ENCODE data around the gene OLFM3.

OLFM3 gene

DNA sequence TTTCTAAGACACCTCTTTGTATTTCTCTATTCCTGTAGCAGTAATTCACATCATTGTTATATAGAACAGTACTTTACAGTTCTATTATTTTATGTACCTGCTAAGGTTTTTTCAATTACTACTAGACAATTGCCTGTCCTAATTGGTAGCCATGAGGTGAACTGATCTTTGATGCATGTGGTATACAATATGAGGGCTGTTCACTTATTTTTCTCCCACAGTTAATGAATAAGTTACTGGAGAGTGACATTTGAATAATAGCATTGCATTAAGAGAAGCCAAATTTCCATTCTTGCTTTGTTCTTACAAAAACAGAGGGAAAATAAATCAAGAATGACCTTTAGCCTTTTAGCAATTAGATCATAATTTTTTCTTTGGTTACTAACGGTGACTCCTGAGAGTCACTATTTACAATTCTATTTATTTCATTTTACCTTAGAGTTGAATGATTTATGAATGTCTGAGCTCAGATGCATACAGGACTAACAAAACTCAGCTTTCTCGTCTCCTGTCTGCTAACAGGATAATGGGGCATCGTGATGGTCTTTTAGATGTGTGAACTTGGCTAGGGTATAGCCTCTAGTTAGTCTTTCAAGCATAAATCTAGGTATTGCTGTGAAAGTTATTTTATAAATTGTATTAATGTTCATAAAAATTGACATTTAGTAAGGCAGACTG, 54.1 kb downstream of the OLFM3 start:
- H3K27me3 ChIP-seq (ENCODE audit: low read depth, low read length) = no peaks in the 10 kb centered on the region
- H3K36me3 ChIP-seq (replicated peaks; ENCODE audit: low read depth, low read length) = no peaks in the 10 kb centered on the region
- no peak overlapping the region for H2AFZ ChIP-seq (ENCODE audit: low read depth, low read length)
- no peak overlapping the region for H3K9ac ChIP-seq (ENCODE audit: low read length)
- H4K20me1 ChIP-seq (ENCODE audit: insufficient read depth, low read length) = no peaks in the 10 kb centered on the region
- no peaks in the 10 kb centered on the region for H3K9me3 ChIP-seq (ENCODE audit: insufficient read depth, low read length)
- no peak overlapping the region for H3K4me2 ChIP-seq (ENCODE audit: low read length)
- no peaks in the 10 kb centered on the region for H3K79me2 ChIP-seq (ENCODE audit: low read length)
- H3K4me1 ChIP-seq (ENCODE audit: low read length) = peaks cover 4% of the 10 kb centered on the region; the same call in 1 of the 2 replicates
- no peak overlapping the region for H3K27ac ChIP-seq (ENCODE audit: low read length)
- TF ChIP-seq, protein P1, sequence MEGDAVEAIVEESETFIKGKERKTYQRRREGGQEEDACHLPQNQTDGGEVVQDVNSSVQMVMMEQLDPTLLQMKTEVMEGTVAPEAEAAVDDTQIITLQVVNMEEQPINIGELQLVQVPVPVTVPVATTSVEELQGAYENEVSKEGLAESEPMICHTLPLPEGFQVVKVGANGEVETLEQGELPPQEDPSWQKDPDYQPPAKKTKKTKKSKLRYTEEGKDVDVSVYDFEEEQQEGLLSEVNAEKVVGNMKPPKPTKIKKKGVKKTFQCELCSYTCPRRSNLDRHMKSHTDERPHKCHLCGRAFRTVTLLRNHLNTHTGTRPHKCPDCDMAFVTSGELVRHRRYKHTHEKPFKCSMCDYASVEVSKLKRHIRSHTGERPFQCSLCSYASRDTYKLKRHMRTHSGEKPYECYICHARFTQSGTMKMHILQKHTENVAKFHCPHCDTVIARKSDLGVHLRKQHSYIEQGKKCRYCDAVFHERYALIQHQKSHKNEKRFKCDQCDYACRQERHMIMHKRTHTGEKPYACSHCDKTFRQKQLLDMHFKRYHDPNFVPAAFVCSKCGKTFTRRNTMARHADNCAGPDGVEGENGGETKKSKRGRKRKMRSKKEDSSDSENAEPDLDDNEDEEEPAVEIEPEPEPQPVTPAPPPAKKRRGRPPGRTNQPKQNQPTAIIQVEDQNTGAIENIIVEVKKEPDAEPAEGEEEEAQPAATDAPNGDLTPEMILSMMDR (IDR thresholded peaks at IDR 0.05; ENCODE audit: low read depth, low read length) = no peak
- TF ChIP-seq EZH2phosphoT487 (IDR thresholded peaks at IDR 0.05; ENCODE audit: low read depth) = no peak
- no peak overlapping the region for H3K4me3 ChIP-seq (ENCODE audit: low read length)

DNA sequence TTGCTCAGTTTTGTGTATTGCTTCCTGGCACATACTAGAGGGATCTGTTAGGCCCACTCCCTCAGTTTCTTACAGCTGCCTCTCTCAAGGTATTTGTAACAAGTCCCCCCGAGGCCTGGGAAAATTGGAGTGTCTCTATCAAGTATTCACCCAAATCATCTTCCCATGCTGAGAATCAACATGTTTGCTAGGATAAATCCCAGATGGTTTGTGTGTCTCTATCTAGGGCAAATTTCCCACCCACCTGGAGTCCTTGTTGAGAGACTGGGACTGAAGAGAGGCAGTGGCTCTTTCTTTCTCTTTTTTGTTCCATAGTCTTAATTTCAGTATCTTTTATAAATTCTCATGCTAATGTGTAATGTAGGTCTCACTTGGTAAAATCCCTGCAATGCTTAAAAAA, 58.0 kb downstream of the OLFM3 start:
- no peaks in the 10 kb centered on the region for H3K79me2 ChIP-seq (ENCODE audit: low read length)
- H3K27ac ChIP-seq (ENCODE audit: low read length) = no peak overlapping the region
- TF ChIP-seq, protein P1 (IDR thresholded peaks at IDR 0.05; ENCODE audit: low read depth, low read length) = no peak
- no peak for TF ChIP-seq EZH2phosphoT487 (IDR thresholded peaks at IDR 0.05; ENCODE audit: low read depth)

DNA sequence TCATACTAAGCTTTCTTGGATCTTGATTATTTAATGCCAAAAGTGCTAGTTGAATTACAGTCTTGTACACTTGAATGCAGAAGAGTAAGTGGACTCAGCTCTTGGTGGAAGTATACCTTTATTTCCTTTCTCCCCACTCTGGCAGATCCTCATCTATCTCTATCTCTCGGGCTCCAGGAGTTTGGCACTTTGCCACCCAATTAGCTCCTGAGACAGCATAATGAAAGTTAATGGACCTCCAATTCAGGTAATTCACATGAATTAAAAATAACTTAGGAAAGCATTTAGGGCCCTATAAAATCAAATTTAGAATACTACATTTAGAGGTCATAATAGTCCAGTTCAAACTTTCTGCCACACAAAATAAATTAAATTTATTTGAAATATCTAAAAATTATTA, 67.4 kb downstream of the OLFM3 start:
- Histone ChIP-seq H3K27ac (ENCODE audit: low read length) (no peak overlapping the region), H3K4me1 (ENCODE audit: low read length) (no peaks in the 10 kb centered on the region), H3K9me3 (ENCODE audit: insufficient read depth, low read length) (no peaks in the 10 kb centered on the region), H3K27me3 (ENCODE audit: low read depth, low read length) (no peaks in the 10 kb centered on the region), H3K9ac (ENCODE audit: low read length) (no peak overlapping the region), H2AFZ (ENCODE audit: low read depth, low read length) (no peak overlapping the region), H4K20me1 (ENCODE audit: insufficient read depth, low read length) (no peaks in the 10 kb centered on the region), H3K4me2 (ENCODE audit: low read length) (no peak overlapping the region), H3K79me2 (ENCODE audit: low read length) (no peaks in the 10 kb centered on the region), H3K4me3 (ENCODE audit: low read length) (no peak overlapping the region), H3K36me3 (replicated peaks; ENCODE audit: low read depth, low read length) (no peaks in the 10 kb centered on the region)
- TF ChIP-seq, protein P1 (IDR thresholded peaks at IDR 0.05; ENCODE audit: low read depth, low read length) = no peak

More for the DNA sequence above, 58.0 kb downstream of the OLFM3 start:
- H4K20me1 ChIP-seq (ENCODE audit: insufficient read depth, low read length) = no peaks in the 10 kb centered on the region
- H3K4me2 ChIP-seq (ENCODE audit: low read length) = no peak overlapping the region
- H3K4me1 ChIP-seq (ENCODE audit: low read length) = peaks cover 4% of the 10 kb centered on the region; the same call in 1 of the 2 replicates
- H3K4me3 ChIP-seq (ENCODE audit: low read length) = no peak overlapping the region
- no peak overlapping the region for H3K9ac ChIP-seq (ENCODE audit: low read length)
- H3K27me3 ChIP-seq (ENCODE audit: low read depth, low read length) = no peaks in the 10 kb centered on the region
- H2AFZ ChIP-seq (ENCODE audit: low read depth, low read length) = no peak overlapping the region
- no peaks in the 10 kb centered on the region for H3K36me3 ChIP-seq (replicated peaks; ENCODE audit: low read depth, low read length)
- H3K9me3 ChIP-seq (ENCODE audit: insufficient read depth, low read length) = no peaks in the 10 kb centered on the region

DNA sequence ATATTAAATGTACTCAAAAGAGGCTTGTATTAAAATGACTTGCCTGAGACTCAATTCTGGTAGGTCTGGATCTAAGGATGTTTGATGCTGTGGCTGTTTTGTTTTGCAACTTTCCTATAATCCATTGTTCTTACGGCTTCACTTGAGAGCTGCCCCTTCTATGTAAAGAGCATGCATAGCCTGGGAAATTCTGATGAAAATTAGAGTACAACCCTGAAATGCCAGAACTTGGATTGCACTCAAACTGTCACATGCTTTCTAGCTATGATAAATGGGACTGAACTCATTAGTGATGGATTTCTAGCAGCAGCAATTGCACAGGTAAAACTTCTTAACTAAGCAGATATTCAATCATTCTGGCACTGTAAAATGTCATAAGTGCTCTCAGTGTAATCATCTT, 67.9 kb downstream of the OLFM3 start:
- TF ChIP-seq EZH2phosphoT487 (IDR thresholded peaks at IDR 0.05; ENCODE audit: low read depth) = no peak
- TF ChIP-seq, protein P1 (IDR thresholded peaks at IDR 0.05; ENCODE audit: low read depth, low read length) = no peak
- H4K20me1 ChIP-seq (ENCODE audit: insufficient read depth, low read length) = no peaks in the 10 kb centered on the region
- H3K79me2 ChIP-seq (ENCODE audit: low read length) = no peaks in the 10 kb centered on the region
- no peaks in the 10 kb centered on the region for H3K4me1 ChIP-seq (ENCODE audit: low read length)
- H3K27me3 ChIP-seq (ENCODE audit: low read depth, low read length) = no peaks in the 10 kb centered on the region
- no peak overlapping the region for H3K9ac ChIP-seq (ENCODE audit: low read length)
- no peak overlapping the region for H2AFZ ChIP-seq (ENCODE audit: low read depth, low read length)
- H3K4me2 ChIP-seq (ENCODE audit: low read length) = no peak overlapping the region
- H3K27ac ChIP-seq (ENCODE audit: low read length) = no peak overlapping the region
- no peaks in the 10 kb centered on the region for H3K9me3 ChIP-seq (ENCODE audit: insufficient read depth, low read length)
- no peaks in the 10 kb centered on the region for H3K36me3 ChIP-seq (replicated peaks; ENCODE audit: low read depth, low read length)
- no peak overlapping the region for H3K4me3 ChIP-seq (ENCODE audit: low read length)
